ENCODE results near the gene TMEM79. TPM values are rescaled to one million over a fixed set of nuclear protein-coding genes. Genes with fewer than 3 reads are reported as not detected.
A peak's percentile ranks its signal among the peaks of the same experiment; 100 is the strongest.

TMEM79 gene
- total RNA-seq, 6 experiments from 2014 or later, result 2.0 to 2.7 (median 2.1) TPM

DNA sequence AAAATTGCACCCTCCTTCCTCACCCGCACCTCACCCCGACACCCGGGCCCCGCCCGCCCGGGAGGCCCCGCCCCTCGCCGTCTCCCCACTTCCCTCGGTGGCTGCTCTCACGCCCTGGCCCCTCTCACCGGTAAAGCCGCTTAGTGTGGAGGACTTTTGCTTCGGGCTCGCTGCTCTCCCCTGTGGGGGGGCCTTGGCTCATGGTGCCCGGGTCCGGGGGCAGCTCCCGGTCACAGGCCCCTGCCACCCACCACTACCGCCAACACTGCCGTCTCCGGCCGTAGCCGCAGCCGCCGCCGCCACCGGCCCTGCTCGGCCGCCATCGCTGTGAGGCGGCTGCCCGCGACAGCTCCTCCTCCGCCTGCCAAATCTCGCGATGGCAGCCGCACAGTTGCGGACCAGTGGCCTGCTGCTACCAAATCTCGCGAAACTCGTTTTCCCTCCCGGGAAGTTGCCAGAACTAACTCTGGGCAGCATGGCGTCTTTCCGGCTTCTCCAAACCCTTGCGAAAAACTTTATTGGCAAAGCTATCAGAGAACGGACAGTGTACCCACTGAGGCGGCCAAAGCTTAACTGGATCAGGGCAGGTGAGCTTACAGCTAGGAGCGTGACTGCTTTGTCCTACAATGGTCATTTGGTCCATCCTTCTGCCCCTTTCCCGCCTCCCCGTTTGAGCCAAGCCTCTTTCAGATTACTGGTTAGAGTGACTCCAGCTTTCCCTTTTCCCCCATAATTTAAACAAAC, 1.5 kb upstream of the TMEM79 start, which contains the start of gene SMG5:
Gene SMG5 (minus strand): TSS at position 347 of the 744 bp plus-strand sequence. CDS start 145 bp downstream, at position 202.
- peak within 1 kb of the TSS; percentile 75 for H3K27ac Mint-ChIP-seq
- peaks cover 6% of the 10 kb centered on the region for H3K27me3 Mint-ChIP-seq (ENCODE audit: insufficient read depth)
- TF ChIP-seq, protein P1, sequence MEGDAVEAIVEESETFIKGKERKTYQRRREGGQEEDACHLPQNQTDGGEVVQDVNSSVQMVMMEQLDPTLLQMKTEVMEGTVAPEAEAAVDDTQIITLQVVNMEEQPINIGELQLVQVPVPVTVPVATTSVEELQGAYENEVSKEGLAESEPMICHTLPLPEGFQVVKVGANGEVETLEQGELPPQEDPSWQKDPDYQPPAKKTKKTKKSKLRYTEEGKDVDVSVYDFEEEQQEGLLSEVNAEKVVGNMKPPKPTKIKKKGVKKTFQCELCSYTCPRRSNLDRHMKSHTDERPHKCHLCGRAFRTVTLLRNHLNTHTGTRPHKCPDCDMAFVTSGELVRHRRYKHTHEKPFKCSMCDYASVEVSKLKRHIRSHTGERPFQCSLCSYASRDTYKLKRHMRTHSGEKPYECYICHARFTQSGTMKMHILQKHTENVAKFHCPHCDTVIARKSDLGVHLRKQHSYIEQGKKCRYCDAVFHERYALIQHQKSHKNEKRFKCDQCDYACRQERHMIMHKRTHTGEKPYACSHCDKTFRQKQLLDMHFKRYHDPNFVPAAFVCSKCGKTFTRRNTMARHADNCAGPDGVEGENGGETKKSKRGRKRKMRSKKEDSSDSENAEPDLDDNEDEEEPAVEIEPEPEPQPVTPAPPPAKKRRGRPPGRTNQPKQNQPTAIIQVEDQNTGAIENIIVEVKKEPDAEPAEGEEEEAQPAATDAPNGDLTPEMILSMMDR (IDR thresholded peaks at IDR 0.05), result no peak
- H3K9me3 Mint-ChIP-seq, result no peaks in the 10 kb centered on the region
- peak within 1 kb of the TSS; percentile 90 for H3K4me3 Mint-ChIP-seq
- peaks cover 40% of the 10 kb centered on the region for H3K4me1 Mint-ChIP-seq (ENCODE audit: low read depth)
- H3K36me3 Mint-ChIP-seq (ENCODE audit: low read depth), result peaks cover 11% of the 10 kb centered on the region
- peak; percentile 99 for DNase-seq

GRCh38 chr1:156283521-156283920, 604 bp upstream of the TMEM79 start:
- H3K4me3 Mint-ChIP-seq, result peak overlapping the region; percentile 90
- TF ChIP-seq, protein P1 (IDR thresholded peaks at IDR 0.05), result no peak
- peaks cover 40% of the 10 kb centered on the region for H3K4me1 Mint-ChIP-seq (ENCODE audit: low read depth)
- H3K27ac Mint-ChIP-seq, result peak overlapping the region; percentile 75
- H3K36me3 Mint-ChIP-seq (ENCODE audit: low read depth), result peaks cover 3% of the 10 kb centered on the region
- H3K9me3 Mint-ChIP-seq, result no peaks in the 10 kb centered on the region
- H3K27me3 Mint-ChIP-seq (ENCODE audit: insufficient read depth), result peaks cover 6% of the 10 kb centered on the region
- no peak for DNase-seq

DNA sequence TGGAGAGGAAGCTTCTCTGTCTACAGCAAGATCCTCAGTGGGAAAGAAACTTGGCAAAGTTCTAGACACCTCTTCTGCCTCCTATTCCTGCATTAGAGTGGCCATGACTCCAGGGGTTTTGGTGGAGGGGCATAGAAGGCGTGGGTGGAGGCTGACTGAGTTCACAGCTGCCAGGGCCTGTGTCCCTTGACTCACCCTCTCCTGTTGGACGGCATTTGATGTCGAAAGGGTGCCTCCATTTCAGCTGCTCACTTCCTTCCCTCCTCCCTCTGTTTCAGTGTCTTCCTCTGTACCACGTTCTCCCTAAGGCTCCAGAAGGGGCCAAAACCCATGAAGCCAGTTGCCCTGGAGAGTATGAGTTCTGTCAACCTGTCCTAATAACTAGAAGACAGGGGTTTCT, 632 bp downstream of the TMEM79 start:
- H3K9me3 Mint-ChIP-seq, result no peaks in the 10 kb centered on the region
- no peak for DNase-seq
- peak overlapping the region; percentile 58; the same call in 1 of the 2 replicates for H3K27ac Mint-ChIP-seq
- H3K4me3 Mint-ChIP-seq, result peak overlapping the region; percentile 90; the same call in 1 of the 2 replicates
- H3K36me3 Mint-ChIP-seq (ENCODE audit: low read depth), result peaks cover 2% of the 10 kb centered on the region; the same call in 1 of the 2 replicates
- peaks cover 6% of the 10 kb centered on the region for H3K27me3 Mint-ChIP-seq (ENCODE audit: insufficient read depth)
- H3K4me1 Mint-ChIP-seq (ENCODE audit: low read depth), result peaks cover 40% of the 10 kb centered on the region
- TF ChIP-seq, protein P1 (IDR thresholded peaks at IDR 0.05), result no peak

DNA sequence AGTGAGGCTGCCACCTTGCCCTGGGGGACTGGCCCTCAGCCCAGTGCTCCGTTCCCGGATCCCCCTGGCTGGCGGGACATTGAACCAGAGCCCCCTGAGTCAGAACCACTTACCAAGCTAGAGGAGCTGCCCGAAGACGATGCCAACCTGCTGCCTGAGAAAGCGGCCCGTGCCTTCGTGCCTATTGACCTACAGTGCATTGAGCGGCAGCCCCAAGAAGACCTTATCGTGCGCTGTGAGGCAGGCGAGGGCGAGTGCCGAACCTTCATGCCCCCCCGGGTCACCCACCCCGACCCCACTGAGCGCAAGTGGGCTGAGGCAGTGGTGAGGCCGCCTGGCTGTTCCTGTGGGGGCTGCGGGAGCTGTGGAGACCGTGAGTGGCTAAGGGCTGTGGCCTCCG, 1.3 kb downstream of the TMEM79 start:
- no peak for DNase-seq
- TF ChIP-seq, protein P1 (IDR thresholded peaks at IDR 0.05), result no peak
- Mint-ChIP-seq H3K4me1 (ENCODE audit: low read depth) (peaks cover 34% of the 10 kb centered on the region), H3K27me3 (ENCODE audit: insufficient read depth) (peaks cover 6% of the 10 kb centered on the region), H3K9me3 (no peaks in the 10 kb centered on the region), H3K36me3 (ENCODE audit: low read depth) (peaks cover 4% of the 10 kb centered on the region; the same call in 1 of the 2 replicates), H3K4me3 (no peak overlapping the region), H3K27ac (no peak overlapping the region)

GRCh38 chr1:156286061-156286460, 1.9 kb downstream of the TMEM79 start:
- H3K27me3 Mint-ChIP-seq (ENCODE audit: insufficient read depth), result peaks cover 8% of the 10 kb centered on the region
- H3K36me3 Mint-ChIP-seq (ENCODE audit: low read depth), result peaks cover 4% of the 10 kb centered on the region; the same call in 1 of the 2 replicates
- peaks cover 32% of the 10 kb centered on the region for H3K4me1 Mint-ChIP-seq (ENCODE audit: low read depth)
- TF ChIP-seq, protein P1 (IDR thresholded peaks at IDR 0.05), result no peak
- H3K27ac Mint-ChIP-seq, result no peak overlapping the region
- DNase-seq, result no peak
- H3K9me3 Mint-ChIP-seq, result no peaks in the 10 kb centered on the region
- H3K4me3 Mint-ChIP-seq, result no peak overlapping the region
